HG03175 (cell line): ENCODE results near the gene SUOX.
"Not testable (repeated sequence)": the region's sequence is repeated elsewhere in the genome, so short reads cannot be mapped to it uniquely, and the experiment has no call there.

Source experiments
- ATAC-seq: cut with Tn5 transposase; IDR thresholded peaks from one replicate; pipeline ENCODE4 v1.9.1; 2021; ENCODE audit warnings: mild to moderate bottlenecking, moderate library complexity; ENCODE audit not compliant: unreplicated experiment

Gene SUOX

GRCh38 chr12:56017181-56017580 is 20.1 kb downstream of the SUOX start:
- no peak for ATAC-seq

GRCh38 chr12:56018356-56018755 is 21.3 kb downstream of the SUOX start:
- no peak for ATAC-seq

GRCh38 chr12:56020423-56021184 is 23.5 kb downstream of the SUOX start, which contains the start of gene IKZF4:
IKZF4 (plus strand) TSS chr12:56021043; CDS start chr12:56021494, 451 bp downstream.
- no peak for ATAC-seq

- no peak for ATAC-seq
Observed at GRCh38 chr12:56021889-56022497, 24.9 kb downstream of the SUOX start.

GRCh38 chr12:56028511-56029165 is 31.6 kb downstream of the SUOX start:
- ATAC-seq: no peak

GRCh38 chr12:56029166-56029519 is 32.1 kb downstream of the SUOX start:
- no peak for ATAC-seq

GRCh38 chr12:56029666-56030293 is 32.7 kb downstream of the SUOX start:
- peak; percentile 60 for ATAC-seq

GRCh38 chr12:56031987-56032386 is 34.9 kb downstream of the SUOX start:
- no peak for ATAC-seq

- no peak for ATAC-seq
Observed at GRCh38 chr12:56034586-56035332, 37.7 kb downstream of the SUOX start.

GRCh38 chr12:56037161-56037560 is 40.1 kb downstream of the SUOX start:
- ATAC-seq: no peak

- ATAC-seq: no peak
Observed at GRCh38 chr12:56038022-56038655, 41.1 kb downstream of the SUOX start.

- ATAC-seq: no peak
Observed at GRCh38 chr12:56040151-56040550, 43.1 kb downstream of the SUOX start.

GRCh38 chr12:56040963-56041551 is 44.0 kb downstream of the SUOX start:
- peak; percentile 10 for ATAC-seq

GRCh38 chr12:56041552-56042429 is 44.7 kb downstream of the SUOX start, which contains the start of gene RPS26:
RPS26 (plus strand) TSS chr12:56041918; CDS start chr12:56042167, 249 bp downstream.
- ATAC-seq: peak; percentile 95

GRCh38 chr12:56042430-56042813 is 45.3 kb downstream of the SUOX start:
- ATAC-seq: not testable (repeated sequence)

GRCh38 chr12:56042843-56043242 is 45.8 kb downstream of the SUOX start:
- no peak for ATAC-seq

GRCh38 chr12:56046027-56046780 is 49.1 kb downstream of the SUOX start:
- ATAC-seq: no peak

GRCh38 chr12:56053407-56053893 is 56.4 kb downstream of the SUOX start:
- ATAC-seq: no peak
